Epithelial cell of umbilical artery (primary cell): ENCODE measurements around the gene ADRA2C. TPM values are rescaled to one million over a fixed set of nuclear protein-coding genes. Genes with fewer than 3 reads are reported as not detected.

ENCODE experiments used
- total RNA-seq: library from RNA; depleted of rRNA; stranded (reverse); fragments of >200 nt; gene quantifications from 2 replicates; pipeline ENCODE4 v1.2.3, GENCODE V29; 2014

The ADRA2C gene
- 0.65 TPM in 1 of 2 replicates, not detected in the other for total RNA-seq

DNA sequence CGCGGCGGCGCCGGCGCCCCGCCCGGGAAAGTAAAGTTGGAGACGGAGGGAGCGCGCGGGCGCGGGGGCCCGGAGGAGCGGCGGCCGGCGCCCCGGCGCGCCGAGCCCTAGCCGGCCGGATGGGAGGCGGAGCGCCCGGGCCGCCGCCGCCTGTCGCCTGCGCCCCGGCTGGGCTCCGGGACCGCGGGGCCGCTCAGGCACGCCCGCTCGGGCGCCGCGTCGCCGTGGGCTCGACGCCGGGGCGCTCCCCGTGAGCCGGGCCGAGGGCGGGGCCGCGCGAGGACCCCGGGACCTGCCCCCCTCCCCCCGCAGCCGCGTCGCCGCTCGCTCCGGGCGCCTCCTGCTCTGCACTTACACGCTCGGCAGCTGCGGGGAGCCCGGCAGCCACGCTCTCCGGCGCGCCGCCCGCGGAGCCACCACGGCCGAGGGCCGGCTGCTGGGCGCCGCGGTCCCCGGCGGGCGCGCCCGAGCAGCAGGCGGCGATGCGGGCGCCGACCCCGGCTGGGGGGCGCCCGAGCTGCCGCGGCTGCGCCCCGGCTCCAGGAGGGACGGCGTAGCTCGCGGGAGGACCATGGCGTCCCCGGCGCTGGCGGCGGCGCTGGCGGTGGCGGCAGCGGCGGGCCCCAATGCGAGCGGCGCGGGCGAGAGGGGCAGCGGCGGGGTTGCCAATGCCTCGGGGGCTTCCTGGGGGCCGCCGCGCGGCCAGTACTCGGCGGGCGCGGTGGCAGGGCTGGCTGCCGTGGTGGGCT, at the start of gene ADRA2C:
Gene ADRA2C, plus strand, starts transcription at position 350 of the 749 bp plus-strand sequence. Its CDS starts 222 bp downstream, at position 572.

Other genes with a start within 250 kb of the ADRA2C start
- gene LRPAP1, start 234.0 kb upstream of the ADRA2C start, total RNA-seq = 70.8 and 117 TPM in 2 replicates